K562 (cell line): ENCODE measurements around the gene METTL25. TPM values are rescaled to one million over a fixed set of nuclear protein-coding genes. Genes with fewer than 3 reads are reported as not detected.

Experiments used
- ATAC-seq: fragments of 200-7000 bp; cut with Tn5 transposase; 3 replicates; pipeline ENCODE4 v1.9.1; 2020; ENCODE audit warnings: moderate library complexity
- BruUV-seq: library from RNA; stranded (reverse); fragments of 400-500 nt; replicated peaks from 2 replicates; lab custom pipeline; 2021; lab: Mats Ljungman, UMichigan
- CTCF ChIA-PET: fragments of 300-600 bp; formaldehyde crosslinking; extraction: SDS; loops from one replicate; lab custom pipeline; 2021; ENCODE audit warnings: low intra/inter-chr PET ratio; lab: Yijun Ruan, JAX
- POLR2A ChIA-PET: fragments of 300-600, 350-650 bp; sonication (Branson Sonifier 250); formaldehyde crosslinking; extraction: SDS; loops from one replicate; lab custom pipeline; 2021; ENCODE audit warnings: antibody characterized with exemption, inconsistent platforms; lab: Yijun Ruan, JAX
- DNase-seq, 4 experiments: peaks; one replicate each; pipeline versions ENCODE4 v3.0.0 to v3.0.0-alpha.2; 2011 to 2018; ENCODE audit warnings: low spot score in 3 of 4, mixed read lengths in 3 of 4; ENCODE audit errors: extremely low read depth in 1 of 4
- FAIRE-seq: peaks from 2 replicates; lab custom pipeline; 2011; peaks lifted over from hg19 to GRCh38; lab: Jason Lieb, UNC
- H2AFZ ChIP-seq: 2 replicates; pipeline ENCODE4 v1.6.0; 2011; ENCODE audit warnings: low read depth, low read length, control low read depth, inconsistent platforms
- H3K27ac ChIP-seq: fragments of 200-600 bp; 3 replicates; pipeline ENCODE4 v1.8.0; 2011; ENCODE audit warnings: low read depth, mild to moderate bottlenecking, control low read depth, inconsistent platforms, low read length, moderate library complexity, mixed read lengths; ENCODE audit errors: extremely low read depth
- H3K27me3 ChIP-seq, 2 experiments: fragments of 300-600 bp in 1 of 2; 2 replicates in 1 of 2; 3 replicates in 1 of 2; pipeline versions ENCODE4 v1.6.0 to v1.8.0; 2011; ENCODE audit warnings: inconsistent platforms in 2 of 2, low read length in 2 of 2, mild to moderate bottlenecking in 1 of 2, mixed read lengths in 1 of 2, moderate library complexity in 1 of 2; ENCODE audit not compliant: control insufficient read depth in 2 of 2, insufficient read depth in 2 of 2
- H3K36me3 ChIP-seq: fragments of 300-600 bp; 3 replicates; pipeline ENCODE4 v1.8.0; 2011; ENCODE audit warnings: mild to moderate bottlenecking, low read length, inconsistent platforms; ENCODE audit not compliant: control insufficient read depth, insufficient read depth
- H3K4me1 ChIP-seq, 2 experiments: fragments of 200-600 bp in 1 of 2; replicated peaks in 1 of 2; 2 replicates in 1 of 2; 3 replicates in 1 of 2; pipeline versions ENCODE4 v1.5.1 to v1.8.0; 2011; ENCODE audit warnings: inconsistent platforms in 2 of 2, low read length in 2 of 2, mild to moderate bottlenecking in 1 of 2, mixed read lengths in 1 of 2, moderate library complexity in 1 of 2; ENCODE audit not compliant: control insufficient read depth in 2 of 2, insufficient read depth in 2 of 2
- H3K4me2 ChIP-seq: 2 replicates; pipeline ENCODE4 v1.6.1; 2011; ENCODE audit warnings: low read length, control low read depth, inconsistent platforms, mixed read lengths; ENCODE audit not compliant: insufficient read depth
- H3K4me3 ChIP-seq: fragments of 200-600 bp; sonication (generic), shearing (Covaris generic); 2 replicates; pipeline ENCODE4 v1.5.1; 2016; ENCODE audit warnings: control low read depth, inconsistent platforms
- H3K79me2 ChIP-seq: fragments of 200-600 bp; 3 replicates; pipeline ENCODE4 v1.8.0; 2011; ENCODE audit warnings: low read length, inconsistent platforms; ENCODE audit not compliant: control insufficient read depth, insufficient read depth
- H3K9ac ChIP-seq, 2 experiments: 2 replicates each; pipeline versions ENCODE4 v1.6.0 to v1.6.1; 2011; ENCODE audit warnings: low read depth in 2 of 2, low read length in 2 of 2, control low read depth in 1 of 2, inconsistent platforms in 1 of 2, mild to moderate bottlenecking in 1 of 2, mixed read lengths in 1 of 2; ENCODE audit not compliant: insufficient read depth in 1 of 2
- H3K9me1 ChIP-seq: one replicate; pipeline ENCODE4 v1.6.0; 2011; ENCODE audit warnings: inconsistent platforms, mild to moderate bottlenecking, low read length, moderate library complexity; ENCODE audit not compliant: control insufficient read depth, insufficient read depth
- H3K9me3 ChIP-seq: replicated peaks from 2 replicates; pipeline ENCODE4 v1.5.1; 2011; ENCODE audit warnings: low read depth, low read length, inconsistent platforms; ENCODE audit not compliant: control insufficient read depth, insufficient read depth
- H4K20me1 ChIP-seq: replicated peaks from 2 replicates; pipeline ENCODE4 v1.6.1; 2011; ENCODE audit warnings: low read length, inconsistent platforms, mixed read lengths; ENCODE audit not compliant: control insufficient read depth, insufficient read depth
- ATF2 ChIP-seq: sonication (generic); formaldehyde crosslinking; IDR thresholded peaks from 2 replicates; pipeline ENCODE4 v1.8.1; 2022; ENCODE audit warnings: missing genetic modification reagents
- BRF1 ChIP-seq: IDR thresholded peaks from 3 replicates; pipeline ENCODE4 v1.6.1; 2011; ENCODE audit warnings: borderline replicate concordance, mild to moderate bottlenecking; ENCODE audit not compliant: insufficient read length; ENCODE audit errors: extremely low read depth
- CEBPB ChIP-seq: fragments of 450-650 bp; IDR thresholded peaks from 2 replicates; pipeline ENCODE4 v1.6.1; 2016; ENCODE audit warnings: missing genetic modification characterization, missing compliant biosample characterization
- FOXK2 ChIP-seq, 2 experiments: fragments of 450-650 bp; IDR thresholded peaks in 1 of 2; conservative IDR thresholded peaks in 1 of 2; 2 replicates each; pipeline ENCODE4 v1.6.1; 2016; ENCODE audit warnings: low read depth in 2 of 2, mild to moderate bottlenecking in 1 of 2
- NR4A1 ChIP-seq, 2 experiments: fragments of 250-450 bp in 1 of 2; fragments of 450-650 bp in 1 of 2; sonication (Bioruptor Pico) in 1 of 2; IDR thresholded peaks; 2 replicates each; pipeline versions ENCODE4 v1.4.0 to v1.6.1; 2016 to 2020; ENCODE audit warnings: mild to moderate bottlenecking in 2 of 2, missing compliant biosample characterization in 1 of 2, missing genetic modification characterization in 1 of 2, moderate library complexity in 1 of 2
- RHOXF2B ChIP-seq: fragments of 250-450 bp; sonication (Bioruptor Pico); conservative IDR thresholded peaks from 2 replicates; pipeline ENCODE4 v1.5.1; 2021
- ZC3H8 ChIP-seq: fragments of 450-650 bp; IDR thresholded peaks from 2 replicates; pipeline ENCODE4 v1.6.1; 2017
- ZNF224 ChIP-seq: sonication (generic); formaldehyde crosslinking; IDR thresholded peaks from 2 replicates; pipeline ENCODE4 v1.8.0; 2022; ENCODE audit warnings: mild to moderate bottlenecking, missing genetic modification reagents
- ZNF324 ChIP-seq: fragments of 250-450 bp; sonication (Bioruptor Pico); IDR thresholded peaks from 2 replicates; pipeline ENCODE4 v1.4.0; 2020; ENCODE audit warnings: mild to moderate bottlenecking
- ZNF507 ChIP-seq: conservative IDR thresholded peaks from 2 replicates; pipeline ENCODE4 v1.6.1; 2017; ENCODE audit warnings: missing genetic modification characterization, missing compliant biosample characterization
- WGBS: fragments of 100-300 bp; shearing (Covaris generic); methylation state at CpG from one replicate; pipeline ENCODE4 v1.1.6; 2016; ENCODE audit warnings: low coverage, mixed read lengths; ENCODE audit not compliant: insufficient coverage; ENCODE audit errors: missing lambda C conversion rate; 5-methylcytosine and 5-hydroxymethylcytosine counted together
- in situ Hi-C: fragments of 300-500 bp; cut with MboI; formaldehyde crosslinking; loops from 4 replicates; pipeline ENCODE4 v1.15.0; 2018; ENCODE audit warnings: inconsistent platforms, mixed read lengths
- intact Hi-C: fragments of 100-400 bp; cut with micrococcal nuclease; formaldehyde crosslinking; loops from 2 replicates; pipeline ENCODE4 v1.14.2; 2022
- polyA plus RNA-seq, 8 experiments: library from polyadenylated mRNA; depleted of rRNA in 4 of 8; stranded (reverse) in 5 of 8; unstranded in 3 of 8; fragments of >200 nt; fragmentation: Nextera tagmentation in 2 of 8; fragmentation: Illumina TruSeq in 1 of 8; extraction: Ambion mirVana in 2 of 8; extraction: Trizol in 1 of 8; gene quantifications; 2 replicates each; pipeline versions ENCODE4 v1.2.1 to v1.2.3, GENCODE V29; 2011 to 2014; ENCODE audit warnings: inconsistent platforms in 1 of 8, missing spikeins in 1 of 8
- total RNA-seq, 7 experiments: library from RNA; depleted of rRNA in 6 of 7; stranded (reverse); fragments of >200 nt in 6 of 7; fragmentation: Illumina TruSeq in 2 of 7; extraction: Trizol in 2 of 7; gene quantifications; 2 replicates each; pipeline versions ENCODE4 v1.2.1 to v1.2.3, GENCODE V29; 2011 to 2021; ENCODE audit warnings: low replicate concordance in 1 of 7
- TF ChIP-seq, protein P1 (sequence below): sonication (generic); formaldehyde crosslinking; IDR thresholded peaks from 2 replicates; pipeline ENCODE4 v1.8.1; 2023; ENCODE audit warnings: mild to moderate bottlenecking, missing genetic modification reagents
- TF ChIP-seq, protein P2 (sequence below): fragments of 250-450 bp; sonication (Bioruptor Pico); IDR thresholded peaks from 2 replicates; pipeline ENCODE4 v1.5.0; 2020; ENCODE audit warnings: mild to moderate bottlenecking

The METTL25 gene
- total and polyA plus RNA-seq, 9 of the 15 experiments (the other 6 are each of a cell fraction or from before 2014, with no cell fraction given): 0.50 to 2.4 (median 1.9) TPM

DNA sequence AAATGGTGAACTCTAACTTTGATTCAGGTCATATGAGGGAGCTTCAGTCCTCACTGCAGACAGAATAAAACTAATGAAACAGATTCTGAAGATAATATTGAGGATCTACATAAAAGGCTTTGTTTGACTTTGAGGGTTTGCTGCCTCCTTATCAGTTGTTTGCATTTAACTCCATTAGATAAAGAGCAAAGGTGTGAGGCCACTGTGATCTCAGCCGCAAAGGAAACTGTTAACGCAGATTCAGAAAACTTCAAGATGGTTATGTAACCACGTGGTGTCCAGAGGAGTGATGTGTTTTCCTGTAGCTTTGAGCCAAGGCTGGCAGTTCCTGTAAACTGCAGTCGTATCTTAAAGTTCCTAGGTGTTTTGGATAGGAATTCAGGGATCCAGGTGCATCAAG, 67.8 kb downstream of the METTL25 start:
- WGBS: 0% methylated on average over 3 of the region's 4 CpGs
- DNase-seq (no peak), ATAC-seq (no peak)
- no peak overlapping the region for H3K9ac ChIP-seq
- H3K9me3 ChIP-seq: no peaks in the 10 kb centered on the region
- intact Hi-C loops: no loop called here
- H3K4me1 ChIP-seq: no peaks in the 10 kb centered on the region
- H3K79me2 ChIP-seq: no peaks in the 10 kb centered on the region
- POLR2A ChIA-PET: no interaction called here
- TF ChIP-seq ZC3H8 (no peak), CEBPB (tag) (no peak), ZNF224 (no peak), BRF1 (no peak), ZNF324 (no peak), ZNF507 (tag) (no peak), RHOXF2B (CRISPR knock-in tag) (no peak), FOXK2 (conservative IDR thresholded peaks at IDR 0.05 in 1 of 2, IDR thresholded peaks at IDR 0.05 in 1 of 2; ENCODE audit: low read depth in 2 of 2) (no peak), ATF2 (CRISPR knock-in tag) (no peak), NR4A1 (CRISPR knock-in tag; IDR thresholded peaks at IDR 0.05) (no peak), NR4A1 (tag; IDR thresholded peaks at IDR 0.05) (no peak)
- TF ChIP-seq, protein P1, sequence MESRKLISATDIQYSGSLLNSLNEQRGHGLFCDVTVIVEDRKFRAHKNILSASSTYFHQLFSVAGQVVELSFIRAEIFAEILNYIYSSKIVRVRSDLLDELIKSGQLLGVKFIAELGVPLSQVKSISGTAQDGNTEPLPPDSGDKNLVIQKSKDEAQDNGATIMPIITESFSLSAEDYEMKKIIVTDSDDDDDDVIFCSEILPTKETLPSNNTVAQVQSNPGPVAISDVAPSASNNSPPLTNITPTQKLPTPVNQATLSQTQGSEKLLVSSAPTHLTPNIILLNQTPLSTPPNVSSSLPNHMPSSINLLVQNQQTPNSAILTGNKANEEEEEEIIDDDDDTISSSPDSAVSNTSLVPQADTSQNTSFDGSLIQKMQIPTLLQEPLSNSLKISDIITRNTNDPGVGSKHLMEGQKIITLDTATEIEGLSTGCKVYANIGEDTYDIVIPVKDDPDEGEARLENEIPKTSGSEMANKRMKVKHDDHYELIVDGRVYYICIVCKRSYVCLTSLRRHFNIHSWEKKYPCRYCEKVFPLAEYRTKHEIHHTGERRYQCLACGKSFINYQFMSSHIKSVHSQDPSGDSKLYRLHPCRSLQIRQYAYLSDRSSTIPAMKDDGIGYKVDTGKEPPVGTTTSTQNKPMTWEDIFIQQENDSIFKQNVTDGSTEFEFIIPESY (CRISPR knock-in tag): no peak
- TF ChIP-seq, protein P2, sequence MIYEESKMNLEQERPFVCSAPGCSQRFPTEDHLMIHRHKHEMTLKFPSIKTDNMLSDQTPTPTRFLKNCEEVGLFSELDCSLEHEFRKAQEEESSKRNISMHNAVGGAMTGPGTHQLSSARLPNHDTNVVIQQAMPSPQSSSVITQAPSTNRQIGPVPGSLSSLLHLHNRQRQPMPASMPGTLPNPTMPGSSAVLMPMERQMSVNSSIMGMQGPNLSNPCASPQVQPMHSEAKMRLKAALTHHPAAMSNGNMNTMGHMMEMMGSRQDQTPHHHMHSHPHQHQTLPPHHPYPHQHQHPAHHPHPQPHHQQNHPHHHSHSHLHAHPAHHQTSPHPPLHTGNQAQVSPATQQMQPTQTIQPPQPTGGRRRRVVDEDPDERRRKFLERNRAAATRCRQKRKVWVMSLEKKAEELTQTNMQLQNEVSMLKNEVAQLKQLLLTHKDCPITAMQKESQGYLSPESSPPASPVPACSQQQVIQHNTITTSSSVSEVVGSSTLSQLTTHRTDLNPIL (CRISPR knock-in tag): no peak
- TF ChIP-seq, all 486 proteins: peak for 0
- Histone ChIP-seq H3K4me3 (no peak overlapping the region), H2AFZ (no peak overlapping the region), H3K27me3 (no peaks in the 10 kb centered on the region), H3K4me2 (no peak overlapping the region), H3K9me1 (no peaks in the 10 kb centered on the region), H3K36me3 (no peaks in the 10 kb centered on the region), H4K20me1 (no peaks in the 10 kb centered on the region), H3K27ac (no peak overlapping the region)
- no TSS peak for BruUV-seq
- CTCF ChIA-PET: no interaction called here
- no peak for FAIRE-seq
- in situ Hi-C loops: no loop called here
